Right atrium auricular region (tissue), 2 donors: ENCODE results near the gene PLEKHA7. TPM values are rescaled to one million over a fixed set of nuclear protein-coding genes. Genes with fewer than 3 reads are reported as not detected.
"Not testable (repeated sequence)": the region's sequence is repeated elsewhere in the genome, so short reads cannot be mapped to it uniquely, and the experiment has no call there.

Experiments used
- DNase-seq: peaks from one replicate; pipeline ENCODE4 v3.0.0-alpha.2; 2019; ENCODE audit warnings: low spot score
- H3K27ac ChIP-seq, 2 donors: fragments of 200-600 bp; sonication (generic); 1 replicate in 1 of 2; 2 replicates in 1 of 2; pipeline ENCODE4 v1.5.1; 2016 to 2019
- H3K27me3 ChIP-seq, 2 donors: fragments of 200-600 bp; sonication (generic); one replicate each; pipeline versions ENCODE4 v1.5.1 to v1.6.0; 2017 to 2019
- H3K36me3 ChIP-seq: fragments of 200-600 bp; sonication (generic); one replicate; pipeline ENCODE4 v1.5.1; 2016
- H3K4me1 ChIP-seq, 2 donors: fragments of 200-600 bp; sonication (generic); one replicate each; pipeline versions ENCODE4 v1.5.1 to v1.6.0; 2017 to 2019
- H3K4me3 ChIP-seq, 2 donors: fragments of 200-600 bp; sonication (generic); 1 replicate in 1 of 2; 2 replicates in 1 of 2; pipeline ENCODE4 v1.5.1; 2017 to 2019; ENCODE audit warnings: mild to moderate bottlenecking in 1 of 2, moderate library complexity in 1 of 2
- H3K9me3 ChIP-seq, 2 donors: fragments of 200-600 bp; sonication (generic); one replicate each; pipeline ENCODE4 v1.5.1; 2019
- total RNA-seq, 2 donors: library from RNA; depleted of rRNA; stranded (reverse); fragments of >200 nt; gene quantifications; one replicate each; pipeline ENCODE4 v1.1.0, GENCODE V29; 2016
- TF ChIP-seq, protein P1 (sequence below), 2 donors: fragments of 200-600 bp; sonication (generic); IDR thresholded peaks; one replicate each; pipeline ENCODE4 v1.5.1; 2019; ENCODE audit warnings: antibody characterized with exemption in 2 of 2

Gene PLEKHA7
- total RNA-seq, 2 donors from 2014 or later = 18.8 to 24.6 TPM

- H3K4me1 ChIP-seq = peaks cover 0 to 27% of the 10 kb centered on the region in 2 donors
- H3K27ac ChIP-seq = no peak overlapping the region
- no peaks in the 10 kb centered on the region for H3K27me3 ChIP-seq
- DNase-seq = no peak
- no peak overlapping the region for H3K4me3 ChIP-seq
- H3K36me3 ChIP-seq = no peaks in the 10 kb centered on the region
- TF ChIP-seq, protein P1, sequence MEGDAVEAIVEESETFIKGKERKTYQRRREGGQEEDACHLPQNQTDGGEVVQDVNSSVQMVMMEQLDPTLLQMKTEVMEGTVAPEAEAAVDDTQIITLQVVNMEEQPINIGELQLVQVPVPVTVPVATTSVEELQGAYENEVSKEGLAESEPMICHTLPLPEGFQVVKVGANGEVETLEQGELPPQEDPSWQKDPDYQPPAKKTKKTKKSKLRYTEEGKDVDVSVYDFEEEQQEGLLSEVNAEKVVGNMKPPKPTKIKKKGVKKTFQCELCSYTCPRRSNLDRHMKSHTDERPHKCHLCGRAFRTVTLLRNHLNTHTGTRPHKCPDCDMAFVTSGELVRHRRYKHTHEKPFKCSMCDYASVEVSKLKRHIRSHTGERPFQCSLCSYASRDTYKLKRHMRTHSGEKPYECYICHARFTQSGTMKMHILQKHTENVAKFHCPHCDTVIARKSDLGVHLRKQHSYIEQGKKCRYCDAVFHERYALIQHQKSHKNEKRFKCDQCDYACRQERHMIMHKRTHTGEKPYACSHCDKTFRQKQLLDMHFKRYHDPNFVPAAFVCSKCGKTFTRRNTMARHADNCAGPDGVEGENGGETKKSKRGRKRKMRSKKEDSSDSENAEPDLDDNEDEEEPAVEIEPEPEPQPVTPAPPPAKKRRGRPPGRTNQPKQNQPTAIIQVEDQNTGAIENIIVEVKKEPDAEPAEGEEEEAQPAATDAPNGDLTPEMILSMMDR (IDR thresholded peaks at IDR 0.05) = no peak
- H3K9me3 ChIP-seq = no peaks in the 10 kb centered on the region
Observed at GRCh38 chr11:17000987-17001386, 13.2 kb downstream of the PLEKHA7 start.

DNA sequence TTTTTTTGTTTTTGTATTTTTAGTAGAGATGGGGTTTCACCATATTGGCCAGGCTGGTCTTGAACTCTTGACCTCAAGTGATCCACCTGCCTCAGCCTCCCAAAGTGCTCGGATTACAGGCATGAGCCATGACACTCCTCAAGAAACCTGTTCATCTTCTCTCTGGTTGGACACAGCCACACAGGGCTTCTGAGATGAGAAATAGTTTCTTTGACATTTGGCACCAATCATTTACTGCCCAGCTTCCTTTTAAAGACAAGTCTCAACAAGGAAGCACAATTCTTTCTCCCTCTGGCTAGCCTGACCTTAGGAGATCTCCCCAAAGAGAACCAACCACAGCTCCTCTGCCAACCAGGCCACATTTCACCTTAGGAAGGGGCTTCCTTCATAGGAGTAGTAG is 14.0 kb downstream of the PLEKHA7 start:
- not testable (repeated sequence) for H3K27me3 ChIP-seq, H3K4me3 ChIP-seq, DNase-seq, H3K9me3 ChIP-seq, H3K27ac ChIP-seq, H3K36me3 ChIP-seq
- peaks cover 0 to 32% of the 10 kb centered on the region in 2 donors for H3K4me1 ChIP-seq

DNA sequence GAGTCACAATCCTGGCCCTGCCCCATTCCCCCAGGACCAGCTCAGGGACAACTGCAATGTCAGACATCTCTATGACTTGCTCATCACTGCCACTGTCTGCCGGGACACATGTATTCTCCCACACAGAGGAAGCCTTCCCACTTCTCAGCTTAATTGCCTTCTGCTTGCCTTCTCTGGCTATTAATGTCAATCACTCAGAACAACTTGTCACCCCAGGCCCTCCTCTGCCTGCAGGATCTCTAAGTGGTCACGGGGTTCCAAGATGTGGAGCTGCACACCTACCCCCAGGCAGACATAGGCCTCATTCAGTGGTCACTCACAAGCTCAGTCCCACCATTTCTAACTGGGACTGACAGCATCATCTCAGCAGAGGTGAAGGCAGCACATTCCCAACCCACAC is 15.1 kb downstream of the PLEKHA7 start:
- peaks cover 0 to 33% of the 10 kb centered on the region in 2 donors for H3K4me1 ChIP-seq
- TF ChIP-seq, protein P1 (IDR thresholded peaks at IDR 0.05) = no peak
- no peaks in the 10 kb centered on the region for H3K27me3 ChIP-seq
- H3K27ac ChIP-seq = no peak overlapping the region
- H3K9me3 ChIP-seq = no peaks in the 10 kb centered on the region
- no peaks in the 10 kb centered on the region for H3K36me3 ChIP-seq
- no peak overlapping the region for H3K4me3 ChIP-seq
- no peak for DNase-seq

DNA sequence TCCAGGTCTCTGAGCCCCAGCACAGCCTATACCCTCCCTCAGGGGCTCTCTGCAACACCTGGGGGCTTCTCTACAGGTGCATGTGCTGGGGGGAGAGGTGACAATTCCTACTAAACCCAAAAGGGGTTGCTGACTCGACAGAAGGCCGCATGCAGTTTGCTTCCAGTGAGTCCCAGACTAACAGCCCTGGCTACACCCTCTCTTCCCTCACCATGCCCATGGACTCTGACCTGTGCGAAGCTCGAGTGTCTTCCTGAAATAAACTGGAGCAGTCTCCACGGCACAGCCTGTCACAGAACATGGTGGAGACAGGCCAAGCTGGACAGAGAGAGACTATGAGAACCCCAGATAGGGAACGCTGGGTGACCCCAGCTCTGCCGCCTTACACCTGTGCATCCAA is 16.6 kb downstream of the PLEKHA7 start:
- H3K9me3 ChIP-seq = no peaks in the 10 kb centered on the region
- H3K4me1 ChIP-seq = peaks cover 0 to 37% of the 10 kb centered on the region in 2 donors
- H3K27ac ChIP-seq = peak overlapping the region; percentile 24 to 67
- TF ChIP-seq, protein P1 (IDR thresholded peaks at IDR 0.05) = no peak
- no peak overlapping the region for H3K4me3 ChIP-seq
- no peaks in the 10 kb centered on the region for H3K36me3 ChIP-seq
- H3K27me3 ChIP-seq = no peaks in the 10 kb centered on the region
- no peak for DNase-seq

GRCh38 chr11:16993495-16993894 is 20.7 kb downstream of the PLEKHA7 start:
- DNase-seq = no peak
- Histone ChIP-seq H3K4me1 (peaks cover 0 to 30% of the 10 kb centered on the region in 2 donors), H3K36me3 (no peaks in the 10 kb centered on the region), H3K9me3 (no peaks in the 10 kb centered on the region), H3K4me3 (no peak overlapping the region), H3K27me3 (no peaks in the 10 kb centered on the region), H3K27ac (peak overlapping the region in 1 of 2 donors; percentile 58)
- TF ChIP-seq, protein P1 (IDR thresholded peaks at IDR 0.05) = no peak

- DNase-seq = no peak
- TF ChIP-seq, protein P1 (IDR thresholded peaks at IDR 0.05) = no peak
- no peaks in the 10 kb centered on the region for H3K27me3 ChIP-seq
- H3K4me3 ChIP-seq = no peak overlapping the region
- H3K36me3 ChIP-seq = no peaks in the 10 kb centered on the region
- H3K4me1 ChIP-seq = peaks cover 0 to 26% of the 10 kb centered on the region in 2 donors
- H3K27ac ChIP-seq = peak overlapping the region in 1 of 2 donors; percentile 58
- H3K9me3 ChIP-seq = no peaks in the 10 kb centered on the region
Observed at GRCh38 chr11:16992846-16993245, 21.4 kb downstream of the PLEKHA7 start.
